ENCODE data around the gene POLR2H. TPM values are rescaled to one million over a fixed set of nuclear protein-coding genes. Genes with fewer than 3 reads are reported as not detected.
A peak's percentile ranks its signal among the peaks of the same experiment; 100 is the strongest.

The POLR2H gene
- polyA plus RNA-seq, 1 of the 3 experiments (the other 2 are of a cell fraction) = 206 TPM

DNA sequence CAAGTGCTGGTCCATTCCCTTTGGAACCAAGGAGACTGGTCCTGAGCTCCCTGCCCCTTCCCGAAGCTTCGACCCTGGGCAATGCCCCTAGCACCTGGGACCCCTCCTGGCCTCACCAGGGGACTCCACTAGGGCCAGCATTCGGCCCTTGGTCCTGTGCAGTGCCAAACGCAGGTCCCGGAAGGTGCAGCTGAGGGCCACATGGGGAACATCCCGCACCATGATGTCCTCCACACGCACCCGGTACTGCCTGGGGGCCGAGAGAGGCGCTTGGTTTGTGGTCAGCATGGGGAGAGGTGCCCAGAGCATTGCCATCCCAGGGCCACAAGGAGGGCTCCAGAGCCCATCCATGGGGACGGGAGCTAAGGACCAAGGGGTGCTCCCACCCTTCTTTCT lies 8.0 kb upstream of the POLR2H start:
- TF ChIP-seq NRF1 (IDR thresholded peaks at IDR 0.05; ENCODE audit: low read depth, low read length) = no peak
- no peak for TF ChIP-seq RXRA (IDR thresholded peaks at IDR 0.05; ENCODE audit: borderline replicate concordance, low read depth)
- no peak for TF ChIP-seq FOXJ3 (CRISPR knock-in tag; IDR thresholded peaks at IDR 0.05)
- TF ChIP-seq SMC3 (IDR thresholded peaks at IDR 0.05; ENCODE audit: low read depth, low read length) = no peak
- no peak for TF ChIP-seq RAD21 (IDR thresholded peaks at IDR 0.05; ENCODE audit: low read length)
- no peak for TF ChIP-seq RCOR1 (IDR thresholded peaks at IDR 0.05; ENCODE audit: low read length)
- no peak for TF ChIP-seq TCF12 (IDR thresholded peaks at IDR 0.05)
- no peak for TF ChIP-seq RFX5 (IDR thresholded peaks at IDR 0.05; ENCODE audit: low read length)
- no peak for TF ChIP-seq YY1 (IDR thresholded peaks at IDR 0.05; ENCODE audit: low read depth)
- no peak for TF ChIP-seq TEAD4 (IDR thresholded peaks at IDR 0.05; ENCODE audit: borderline replicate concordance, insufficient read depth)
- peaks cover 3 to 41% of the 10 kb centered on the region in 2 experiments for H3K36me3 ChIP-seq (replicated peaks in 1 of 2; ENCODE audit: control insufficient read depth in 1 of 2, insufficient read depth in 2 of 2, low read length in 1 of 2)
- H4K20me1 ChIP-seq (ENCODE audit: insufficient read depth) = no peaks in the 10 kb centered on the region
- CTCF ChIA-PET = interaction anchor here (0.7 to 5.3 kb wide), 25 partner anchors 9 to 450 kb away, joined by 3 to 63 read pairs (median 4); partner anchors contain the start of genes CHRD, CLCN2, FAM131A and POLR2H
- no peak overlapping the region for H3K4me3 ChIP-seq (ENCODE audit: low read depth in 2 of 2, low read length in 1 of 2)
- H3F3A ChIP-seq (replicated peaks; ENCODE audit: insufficient read depth) = no peaks in the 10 kb centered on the region
- POLR2A ChIA-PET = interaction anchor here (1.4 to 1.5 kb wide), 2 partner anchors 8 to 15 kb away, joined by 3 to 4 read pairs; no protein-coding TSS in a partner anchor
- H3K4me2 ChIP-seq = no peak overlapping the region
- H3K27ac ChIP-seq (ENCODE audit: low read depth in 2 of 2, low read length in 1 of 2) = no peak overlapping the region
- no peak overlapping the region for H3K9ac ChIP-seq
- H3K9me2 ChIP-seq = no peaks in the 10 kb centered on the region
- no peaks in the 10 kb centered on the region for H3K9me3 ChIP-seq
- H3K27me3 ChIP-seq (ENCODE audit: insufficient read depth) = no peaks in the 10 kb centered on the region
- no peak overlapping the region for H2AFZ ChIP-seq (ENCODE audit: low read depth)
- WGBS (ENCODE audit: low lambda C conversion rate) = 95% methylated on average over 11 of the region's 11 CpGs
- peaks cover 0 to 18% of the 10 kb centered on the region in 2 experiments; a peak in 1 of 4 replicates for H3K4me1 ChIP-seq (ENCODE audit: control insufficient read depth in 1 of 2, insufficient read depth in 2 of 2, low read depth in 1 of 2, low read length in 1 of 2)
- no peak for DNase-seq
- H3K79me2 ChIP-seq (ENCODE audit: insufficient read depth) = no peaks in the 10 kb centered on the region

DNA sequence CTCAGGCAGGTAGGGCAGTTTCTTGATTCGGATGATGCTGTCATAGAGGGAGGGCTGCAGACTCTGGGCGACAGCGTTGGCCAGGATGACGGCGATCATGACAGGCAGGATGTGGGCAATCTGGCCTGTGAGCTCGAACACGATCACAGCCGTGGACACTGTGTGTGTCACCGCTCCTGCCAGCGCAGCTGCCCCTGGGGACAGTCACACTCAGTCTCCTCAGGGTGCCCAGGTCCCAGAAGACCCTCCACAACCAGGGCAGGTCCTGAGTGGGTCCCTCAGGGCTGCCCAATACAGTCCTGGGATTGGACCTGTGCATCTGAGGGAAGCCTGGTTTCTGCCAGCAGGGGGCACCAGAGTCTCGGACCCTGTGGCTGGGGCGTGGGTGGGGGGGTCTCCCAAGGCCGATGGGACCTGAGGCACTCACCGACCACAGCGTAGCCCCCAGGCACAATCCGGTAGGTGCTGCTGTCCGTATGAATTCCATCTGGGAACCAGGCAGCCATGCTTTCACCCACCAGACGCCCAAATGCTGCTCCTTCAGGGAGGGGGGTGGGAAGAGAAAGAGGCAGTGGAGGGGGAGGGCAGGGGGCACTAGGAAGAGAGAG lies 7.3 kb upstream of the POLR2H start:
- POLR2A ChIA-PET = interaction anchor here (1.4 to 1.5 kb wide), 2 partner anchors 9 to 16 kb away, joined by 3 to 4 read pairs; no protein-coding TSS in a partner anchor
- 18% methylated on average over 5 of the region's 18 CpGs for WGBS (ENCODE audit: low lambda C conversion rate)
- H3K4me1 ChIP-seq (ENCODE audit: control insufficient read depth in 1 of 2, insufficient read depth in 2 of 2, low read depth in 1 of 2, low read length in 1 of 2) = peaks cover 0 to 18% of the 10 kb centered on the region in 2 experiments; a peak in 1 of 4 replicates

More for the DNA sequence above, 7.3 kb upstream of the POLR2H start:
- Histone ChIP-seq H3K4me2 (no peak overlapping the region), H3F3A (replicated peaks; ENCODE audit: insufficient read depth) (no peaks in the 10 kb centered on the region), H3K9me3 (no peaks in the 10 kb centered on the region), H3K27ac (ENCODE audit: low read depth in 2 of 2, low read length in 1 of 2) (no peak overlapping the region; a peak in 1 of 4 replicates), H3K79me2 (ENCODE audit: insufficient read depth) (no peaks in the 10 kb centered on the region), H3K4me3 (ENCODE audit: low read depth in 2 of 2, low read length in 1 of 2) (peak overlapping the region in 1 of 2 experiments; percentile 39; a peak in 1 of 4 replicates), H4K20me1 (ENCODE audit: insufficient read depth) (no peaks in the 10 kb centered on the region), H3K9me2 (no peaks in the 10 kb centered on the region), H3K9ac (no peak overlapping the region), H2AFZ (ENCODE audit: low read depth) (no peak overlapping the region), H3K27me3 (ENCODE audit: insufficient read depth) (no peaks in the 10 kb centered on the region), H3K36me3 (replicated peaks in 1 of 2; ENCODE audit: control insufficient read depth in 1 of 2, insufficient read depth in 2 of 2, low read length in 1 of 2) (peaks cover 3 to 43% of the 10 kb centered on the region in 2 experiments)
- peak; percentile 92 for DNase-seq
- TF ChIP-seq SMC3 (IDR thresholded peaks at IDR 0.05; ENCODE audit: low read depth, low read length) (peak; percentile 43; the same call in 1 of the 2 replicates), REST (IDR thresholded peaks at IDR 0.05; ENCODE audit: low read depth, low read length) (no peak), RCOR1 (IDR thresholded peaks at IDR 0.05; ENCODE audit: low read length) (0 out of 2 replicates have a peak, but pooled peaks have one; percentile 23), RFX5 (IDR thresholded peaks at IDR 0.05; ENCODE audit: low read length) (no peak), RAD21 (IDR thresholded peaks at IDR 0.05; ENCODE audit: low read length) (peak; percentile 52), FOSL2 (IDR thresholded peaks at IDR 0.05; ENCODE audit: borderline replicate concordance, low read depth) (no peak), CTCF (IDR thresholded peaks at IDR 0.05) (peak; percentile 72)
- CTCF ChIA-PET = interaction anchor here (0.7 to 5.3 kb wide), 26 partner anchors 8 to 450 kb away, joined by 3 to 63 read pairs (median 4); partner anchors contain the start of genes CHRD, CLCN2, FAM131A and POLR2H

Measured in SK-N-SH (cell line).